IMR-90 (cell line): ENCODE data around the gene ANO9. TPM values are rescaled to one million over a fixed set of nuclear protein-coding genes. Genes with fewer than 3 reads are reported as not detected.

Experiments used
- ATAC-seq: fragments of 200-7000 bp; cut with Tn5 transposase; 2 replicates; pipeline ENCODE4 v1.9.1; 2020; ENCODE audit warnings: low read depth, mild to moderate bottlenecking, moderate library complexity
- BruUV-seq: library from RNA; stranded (reverse); fragments of 400-500 nt; replicated peaks from 2 replicates; lab custom pipeline; 2021; lab: Mats Ljungman, UMichigan
- CTCF ChIA-PET: fragments of 300-600 bp; formaldehyde crosslinking; extraction: SDS; loops from one replicate; lab custom pipeline; 2021; ENCODE audit warnings: antibody characterized with exemption; lab: Yijun Ruan, JAX
- POLR2A ChIA-PET: fragments of 300-600 bp; sonication (Branson Sonifier 250); formaldehyde crosslinking; loops from one replicate; lab custom pipeline; 2022; ENCODE audit warnings: antibody characterized with exemption; ENCODE audit not compliant: unreplicated experiment; lab: Charles Lee
- DNase-seq: peaks from one replicate; pipeline ENCODE4 v3.0.0; 2013
- H2AFZ ChIP-seq: replicated peaks from 2 replicates; pipeline ENCODE3; 2013; ENCODE audit warnings: low read length, mild to moderate bottlenecking; ENCODE audit not compliant: poor library complexity
- H2AK5ac ChIP-seq: 2 replicates; pipeline ENCODE4 v1.6.1; 2013; ENCODE audit warnings: low read depth, low read length, inconsistent platforms
- H2AK9ac ChIP-seq: replicated peaks from 2 replicates; pipeline ENCODE3; 2013; ENCODE audit warnings: mild to moderate bottlenecking, low read depth, low read length, moderate library complexity; ENCODE audit not compliant: poor library complexity
- H2BK120ac ChIP-seq: 2 replicates; pipeline ENCODE4 v1.6.1; 2013; ENCODE audit warnings: low read depth, low read length, inconsistent platforms
- H2BK15ac ChIP-seq: 3 replicates; pipeline ENCODE4 v1.6.1; 2013; ENCODE audit warnings: low read depth, low read length, inconsistent platforms
- H2BK20ac ChIP-seq: 2 replicates; pipeline ENCODE4 v1.6.1; 2013; ENCODE audit warnings: low read depth, mild to moderate bottlenecking, inconsistent platforms, low read length, moderate library complexity
- H2BK5ac ChIP-seq: 2 replicates; pipeline ENCODE4 v1.6.1; 2013; ENCODE audit warnings: mild to moderate bottlenecking, low read depth, low read length, inconsistent platforms; ENCODE audit not compliant: poor library complexity, severe bottlenecking
- H3K14ac ChIP-seq: replicated peaks from 2 replicates; pipeline ENCODE4 v1.6.1; 2013; ENCODE audit warnings: low read depth, low read length, inconsistent platforms
- H3K18ac ChIP-seq: 2 replicates; pipeline ENCODE4 v1.6.1; 2013; ENCODE audit warnings: low read depth, low read length, control low read depth
- H3K23ac ChIP-seq: 2 replicates; pipeline ENCODE4 v1.6.1; 2013; ENCODE audit warnings: low read depth, low read length, inconsistent platforms
- H3K27ac ChIP-seq: 2 replicates; pipeline ENCODE4 v1.5.1; 2013; ENCODE audit warnings: mild to moderate bottlenecking, control low read depth, low read length; ENCODE audit not compliant: insufficient read depth
- H3K27me3 ChIP-seq: 2 replicates; pipeline ENCODE4 v1.6.1; 2013; ENCODE audit warnings: low read length; ENCODE audit not compliant: control insufficient read depth, insufficient read depth
- H3K36me3 ChIP-seq: 2 replicates; pipeline ENCODE4 v1.6.1; 2013; ENCODE audit warnings: low read length, mixed read lengths; ENCODE audit not compliant: control insufficient read depth, insufficient read depth
- H3K4ac ChIP-seq: 2 replicates; pipeline ENCODE4 v1.6.1; 2013; ENCODE audit warnings: low read depth, low read length, inconsistent platforms
- H3K4me1 ChIP-seq: 2 replicates; pipeline ENCODE4 v1.6.1; 2013; ENCODE audit warnings: low read length, mixed read lengths; ENCODE audit not compliant: control insufficient read depth, insufficient read depth
- H3K4me2 ChIP-seq: 2 replicates; pipeline ENCODE4 v1.6.1; 2013; ENCODE audit warnings: low read depth, mild to moderate bottlenecking, control low read depth, low read length, moderate library complexity
- H3K4me3 ChIP-seq: 2 replicates; pipeline ENCODE4 v1.5.1; 2013; ENCODE audit warnings: low read depth, mild to moderate bottlenecking, control low read depth, low read length, moderate library complexity; ENCODE audit not compliant: insufficient read depth
- H3K56ac ChIP-seq: 2 replicates; pipeline ENCODE4 v1.6.1; 2013; ENCODE audit warnings: low read length, inconsistent platforms; ENCODE audit not compliant: insufficient read depth; ENCODE audit errors: extremely low read depth
- H3K79me1 ChIP-seq, 2 experiments: 2 replicates each; pipeline ENCODE4 v1.6.1; 2013; ENCODE audit warnings: low read length in 2 of 2, inconsistent platforms in 1 of 2, low read depth in 1 of 2
- H3K9ac ChIP-seq: 2 replicates; pipeline ENCODE4 v1.6.1; 2013; ENCODE audit warnings: low read depth, low read length, control low read depth
- H3K9me1 ChIP-seq: 2 replicates; pipeline ENCODE4 v1.6.1; 2013; ENCODE audit warnings: low read length, inconsistent platforms; ENCODE audit not compliant: insufficient read depth
- H3K9me3 ChIP-seq: 2 replicates; pipeline ENCODE4 v1.6.1; 2013; ENCODE audit warnings: low read length; ENCODE audit not compliant: control insufficient read depth, insufficient read depth
- H4K20me1 ChIP-seq: 2 replicates; pipeline ENCODE4 v1.6.1; 2013; ENCODE audit warnings: low read length, inconsistent platforms; ENCODE audit not compliant: insufficient read depth
- H4K5ac ChIP-seq: 2 replicates; pipeline ENCODE4 v1.6.1; 2013; ENCODE audit warnings: mild to moderate bottlenecking, low read depth, low read length, control low read depth
- H4K8ac ChIP-seq, 2 experiments: 2 replicates each; pipeline ENCODE4 v1.6.1; 2013; ENCODE audit warnings: low read depth in 2 of 2, low read length in 2 of 2, control low read depth in 1 of 2, inconsistent platforms in 1 of 2
- H4K91ac ChIP-seq: 2 replicates; pipeline ENCODE4 v1.6.1; 2013; ENCODE audit warnings: low read depth, low read length, inconsistent platforms; ENCODE audit not compliant: insufficient read depth
- BHLHE40 ChIP-seq: fragments of 150-350 bp; IDR thresholded peaks from 2 replicates; pipeline ENCODE4 v1.6.1; 2016; ENCODE audit warnings: mild to moderate bottlenecking, low read depth, low read length
- CEBPB ChIP-seq: IDR thresholded peaks from 2 replicates; pipeline ENCODE4 v1.6.1; 2012; ENCODE audit warnings: low read depth, low read length, improper control_type of control experiment
- CHD1 ChIP-seq: IDR thresholded peaks from 2 replicates; pipeline ENCODE4 v1.6.1; 2012; ENCODE audit warnings: low read depth, low read length, improper control_type of control experiment
- CTCF ChIP-seq: conservative IDR thresholded peaks from 2 replicates; pipeline ENCODE4 v1.5.1; 2012; ENCODE audit warnings: mild to moderate bottlenecking, low read depth, low read length, improper control_type of control experiment
- ELK1 ChIP-seq: fragments of 150-350 bp; IDR thresholded peaks from 2 replicates; pipeline ENCODE4 v1.6.1; 2016; ENCODE audit warnings: low read depth, mild to moderate bottlenecking, low read length, moderate library complexity, borderline replicate concordance
- FOS ChIP-seq: fragments of 150-350 bp; IDR thresholded peaks from 2 replicates; pipeline ENCODE4 v1.6.1; 2016; ENCODE audit warnings: low read depth, low read length
- MAFK ChIP-seq: IDR thresholded peaks from 2 replicates; pipeline ENCODE4 v1.6.1; 2012; ENCODE audit warnings: low read depth, low read length, improper control_type of control experiment
- MXI1 ChIP-seq: IDR thresholded peaks from 2 replicates; pipeline ENCODE4 v1.6.1; 2012; ENCODE audit warnings: low read depth, mild to moderate bottlenecking, low read length, moderate library complexity, borderline replicate concordance
- NFE2L2 ChIP-seq: fragments of 150-350 bp; IDR thresholded peaks from 2 replicates; pipeline ENCODE4 v1.6.1; 2016; ENCODE audit warnings: low read depth, mild to moderate bottlenecking, low read length
- POLR2A ChIP-seq: IDR thresholded peaks from 2 replicates; pipeline ENCODE4 v1.6.1; 2012; ENCODE audit warnings: mild to moderate bottlenecking, low read depth, low read length
- RAD21 ChIP-seq: IDR thresholded peaks from 2 replicates; pipeline ENCODE4 v1.6.1; 2012; ENCODE audit warnings: low read length, improper control_type of control experiment
- RCOR1 ChIP-seq: IDR thresholded peaks from 2 replicates; pipeline ENCODE4 v1.6.1; 2012; ENCODE audit warnings: mild to moderate bottlenecking, low read length, improper control_type of control experiment; ENCODE audit not compliant: insufficient replicate concordance
- RFX5 ChIP-seq: IDR thresholded peaks from 2 replicates; pipeline ENCODE4 v1.8.0; 2012; ENCODE audit warnings: low read depth, mild to moderate bottlenecking, low read length, moderate library complexity
- SMC3 ChIP-seq: fragments of 150-350 bp; IDR thresholded peaks from 2 replicates; pipeline ENCODE4 v1.6.1; 2016; ENCODE audit warnings: low read depth, mild to moderate bottlenecking, antibody characterized with exemption, low read length, moderate library complexity
- USF2 ChIP-seq: fragments of 150-350 bp; IDR thresholded peaks from 2 replicates; pipeline ENCODE4 v1.6.1; 2017; ENCODE audit warnings: mild to moderate bottlenecking, antibody characterized with exemption, low read length, low read depth
- WGBS, 2 experiments: methylation state at CpG; one replicate each; pipeline versions ENCODE4 v1.1.5 to v1.1.7; 2013; ENCODE audit warnings: missing lambda C conversion rate in 2 of 2; ENCODE audit not compliant: insufficient read length in 1 of 2; ENCODE audit errors: extremely low coverage in 2 of 2; 5-methylcytosine and 5-hydroxymethylcytosine counted together
- dilution Hi-C: fragments of 300-500 bp; cut with HindIII; formaldehyde crosslinking; loops from one replicate; pipeline ENCODE4 v1.14.3; 2018; ENCODE audit warnings: low sequenced_read_pairs; ENCODE audit not compliant: unreplicated experiment
- in situ Hi-C: fragments of 300-500 bp; cut with MboI; formaldehyde crosslinking; loops from 3 replicates; pipeline ENCODE4 v1.14.3; 2019; ENCODE audit warnings: low sequenced_read_pairs, inconsistent platforms, mixed read lengths
- intact Hi-C: fragments of 100-400 bp; cut with micrococcal nuclease; formaldehyde crosslinking; loops from 2 replicates; pipeline ENCODE4 v1.10.0; 2022
- polyA plus RNA-seq, 3 experiments: library from polyadenylated mRNA; depleted of rRNA; stranded (reverse); fragments of >200 nt; gene quantifications; 2 replicates each; pipeline ENCODE4 v1.2.3, GENCODE V29; 2012; ENCODE audit warnings: low replicate concordance in 1 of 3
- total RNA-seq: library from RNA; depleted of rRNA; stranded (reverse); fragments of >200 nt; gene quantifications from 2 replicates; pipeline ENCODE4 v1.2.3, GENCODE V29; 2012

ANO9 gene
- total and polyA plus RNA-seq, 2 of the 4 experiments (the other 2 are of a cell fraction) = not detected

GRCh38 chr11:477052-477715, 35.4 kb upstream of the ANO9 start:
- ATAC-seq = peak; percentile 57
- H3K27ac ChIP-seq = no peak overlapping the region
- H3K23ac ChIP-seq = no peak overlapping the region
- intact Hi-C loops = no loop called here
- BruUV-seq = no TSS peak
- H3K36me3 ChIP-seq = peaks cover 5% of the 10 kb centered on the region
- no peak overlapping the region for H4K8ac ChIP-seq
- no peak overlapping the region for H2BK20ac ChIP-seq
- no peaks in the 10 kb centered on the region for H3K4me1 ChIP-seq
- H2AK5ac ChIP-seq = no peak overlapping the region
- no peak overlapping the region for H3K9ac ChIP-seq
- no peak overlapping the region for H3K18ac ChIP-seq
- H3K4ac ChIP-seq = no peak overlapping the region
- no peak overlapping the region for H3K4me3 ChIP-seq
- no peak overlapping the region for H2AK9ac ChIP-seq
- POLR2A ChIA-PET = no interaction called here
- in situ Hi-C loops = no loop called here
- peaks cover 18 to 44% of the 10 kb centered on the region in 2 experiments for H3K79me1 ChIP-seq
- H3K9me1 ChIP-seq = peaks cover 6% of the 10 kb centered on the region
- no peak overlapping the region for H2BK15ac ChIP-seq
- CTCF ChIA-PET = no interaction called here
- no peak overlapping the region for H3K4me2 ChIP-seq
- no peak for DNase-seq
- H4K91ac ChIP-seq = no peak overlapping the region
- H3K9me3 ChIP-seq = no peaks in the 10 kb centered on the region
- no peak overlapping the region for H3K14ac ChIP-seq
- dilution Hi-C loops = no loop called here
- H2BK120ac ChIP-seq = no peak overlapping the region
- no peaks in the 10 kb centered on the region for H3K27me3 ChIP-seq
- peaks cover 8% of the 10 kb centered on the region for H4K20me1 ChIP-seq
- no peak overlapping the region for H2AFZ ChIP-seq
- no peak overlapping the region for H3K56ac ChIP-seq
- WGBS, 2 experiments = 82% methylated on average over 4 of the region's 16 CpGs; no CpG with 5 or more reads in 1 of the 2 experiments
- TF ChIP-seq CEBPB (no peak), RAD21 (no peak), CHD1 (no peak), FOS (no peak), MXI1 (no peak), CTCF (no peak), MAFK (no peak), RCOR1 (no peak), POLR2A (no peak), NFE2L2 (no peak), BHLHE40 (no peak), ELK1 (no peak), USF2 (no peak), SMC3 (no peak), RFX5 (no peak)
- H4K5ac ChIP-seq = no peak overlapping the region
- H2BK5ac ChIP-seq = no peak overlapping the region
